Neural cell (in vitro differentiated cells): Measurements from ENCODE around the gene OTOG.

ENCODE experiments used
- CTCF ChIP-seq: fragments of 450-650 bp; IDR thresholded peaks from 2 replicates; pipeline ENCODE4 v1.5.1; 2014; ENCODE audit warnings: antibody characterized with exemption, mild to moderate bottlenecking, moderate library complexity; ENCODE audit not compliant: poor library complexity, severe bottlenecking
- POLR2AphosphoS5 ChIP-seq: IDR thresholded peaks from 2 replicates; pipeline ENCODE4 v1.6.1; 2012
- TAF1 ChIP-seq: IDR thresholded peaks from 2 replicates; pipeline ENCODE4 v1.6.1; 2012; ENCODE audit warnings: low read depth

- TF ChIP-seq CTCF: no peak
- no peak for TF ChIP-seq POLR2AphosphoS5
- TF ChIP-seq TAF1: no peak
These were observed 49.0 kb upstream of the OTOG start for GRCh38 chr11:17498058-17498457.
